Osteoblast (primary cell): ENCODE data around the gene GMCL2. TPM values are rescaled to one million over a fixed set of nuclear protein-coding genes. Genes with fewer than 3 reads are reported as not detected.

ENCODE experiments used
- DNase-seq: peaks from one replicate; pipeline ENCODE4 v3.0.0; 2011; ENCODE audit warnings: low spot score, mixed read lengths; ENCODE audit not compliant: insufficient read length; ENCODE audit errors: missing footprints
- H2AFZ ChIP-seq: 2 replicates; pipeline ENCODE4 v1.6.0; 2011; ENCODE audit warnings: mild to moderate bottlenecking, low read length
- H3K27ac ChIP-seq: 2 replicates; pipeline ENCODE4 v1.5.1; 2011; ENCODE audit warnings: mild to moderate bottlenecking, low read depth, low read length, moderate library complexity
- H3K27me3 ChIP-seq: 2 replicates; pipeline ENCODE4 v1.6.0; 2012; ENCODE audit warnings: mild to moderate bottlenecking, control low read depth, inconsistent platforms, low read length, moderate library complexity; ENCODE audit not compliant: insufficient read depth
- H3K36me3 ChIP-seq: 2 replicates; pipeline ENCODE4 v1.5.1; 2011; ENCODE audit warnings: mild to moderate bottlenecking, low read length, control low read depth, moderate library complexity; ENCODE audit not compliant: insufficient read depth
- H3K4me1 ChIP-seq: 2 replicates; pipeline ENCODE4 v1.5.1; 2011; ENCODE audit warnings: mild to moderate bottlenecking, low read length, control low read depth, moderate library complexity; ENCODE audit not compliant: insufficient read depth
- H3K4me2 ChIP-seq: 2 replicates; pipeline ENCODE4 v1.6.0; 2011; ENCODE audit warnings: mild to moderate bottlenecking, low read length; ENCODE audit not compliant: insufficient read depth
- H3K4me3 ChIP-seq: fragments of 200-600 bp; sonication (generic); 3 replicates; pipeline ENCODE4 v1.5.1; 2012; ENCODE audit warnings: mild to moderate bottlenecking, low read length, inconsistent platforms; ENCODE audit not compliant: insufficient read depth
- H3K79me2 ChIP-seq: 2 replicates; pipeline ENCODE4 v1.6.0; 2012; ENCODE audit warnings: mild to moderate bottlenecking, low read length, control low read depth, inconsistent platforms; ENCODE audit not compliant: insufficient read depth
- H3K9me3 ChIP-seq: 2 replicates; pipeline ENCODE4 v1.5.1; 2011; ENCODE audit warnings: low read depth, low read length, control low read depth
- H4K20me1 ChIP-seq: 2 replicates; pipeline ENCODE4 v1.6.0; 2012; ENCODE audit warnings: mild to moderate bottlenecking, low read length, control low read depth; ENCODE audit not compliant: insufficient read depth
- total RNA-seq: library from RNA; depleted of rRNA; stranded (reverse); fragments of >200 nt; gene quantifications from 2 replicates; pipeline ENCODE4 v1.2.3, GENCODE V29; 2012
- TF ChIP-seq, protein P1 (sequence below): IDR thresholded peaks from 2 replicates; pipeline ENCODE4 v1.5.1; 2011; ENCODE audit warnings: mild to moderate bottlenecking, low read depth, low read length, moderate library complexity; ENCODE audit errors: extremely low read depth

The GMCL2 gene
- total RNA-seq, 1 donor: not detected

DNA sequence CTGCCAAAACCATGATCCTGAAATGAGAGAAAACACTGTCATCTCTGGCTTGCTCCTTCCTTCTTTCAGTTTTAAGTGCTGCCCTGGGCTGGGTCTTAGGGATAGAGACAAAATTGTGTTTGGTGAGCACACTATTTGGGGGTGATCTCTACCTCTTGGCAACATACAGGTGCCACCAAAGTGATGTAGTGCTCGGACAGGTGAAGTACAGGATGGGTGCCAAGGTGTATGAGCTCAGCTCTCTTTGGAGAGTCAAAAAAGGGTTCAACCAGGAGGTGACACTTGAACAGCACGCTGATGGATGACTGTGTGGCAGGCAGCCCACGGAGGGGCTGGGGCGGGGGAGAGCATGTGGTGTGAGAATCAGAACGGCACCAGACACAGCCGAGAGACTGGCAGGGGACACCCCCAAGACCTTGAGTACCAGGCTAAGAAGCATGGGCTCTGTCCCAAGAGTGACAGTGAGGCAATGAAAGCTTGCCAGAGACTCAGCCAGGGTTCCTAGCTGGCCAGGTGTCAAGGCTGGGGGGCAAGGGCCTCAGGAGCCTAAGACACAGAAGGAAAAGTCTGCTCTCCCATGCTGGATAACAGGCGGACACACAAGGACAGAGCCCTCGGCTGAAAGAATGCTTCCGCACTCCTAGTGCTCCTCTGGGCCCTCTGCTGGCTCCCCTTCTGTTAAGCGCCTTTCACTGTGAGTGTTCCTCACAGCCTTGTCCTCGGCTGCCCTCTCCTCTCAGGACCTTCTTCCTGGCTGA lies 36.0 kb downstream of the GMCL2 start:
- Histone ChIP-seq H3K27ac (no peak overlapping the region), H2AFZ (no peak overlapping the region), H3K27me3 (no peaks in the 10 kb centered on the region), H3K79me2 (peaks cover 12% of the 10 kb centered on the region), H3K4me1 (peaks cover 8% of the 10 kb centered on the region), H4K20me1 (no peaks in the 10 kb centered on the region), H3K4me3 (no peak overlapping the region), H3K36me3 (peaks cover 52% of the 10 kb centered on the region), H3K4me2 (no peak overlapping the region), H3K9me3 (no peaks in the 10 kb centered on the region)
- peak; percentile 60 for DNase-seq
- TF ChIP-seq, protein P1, sequence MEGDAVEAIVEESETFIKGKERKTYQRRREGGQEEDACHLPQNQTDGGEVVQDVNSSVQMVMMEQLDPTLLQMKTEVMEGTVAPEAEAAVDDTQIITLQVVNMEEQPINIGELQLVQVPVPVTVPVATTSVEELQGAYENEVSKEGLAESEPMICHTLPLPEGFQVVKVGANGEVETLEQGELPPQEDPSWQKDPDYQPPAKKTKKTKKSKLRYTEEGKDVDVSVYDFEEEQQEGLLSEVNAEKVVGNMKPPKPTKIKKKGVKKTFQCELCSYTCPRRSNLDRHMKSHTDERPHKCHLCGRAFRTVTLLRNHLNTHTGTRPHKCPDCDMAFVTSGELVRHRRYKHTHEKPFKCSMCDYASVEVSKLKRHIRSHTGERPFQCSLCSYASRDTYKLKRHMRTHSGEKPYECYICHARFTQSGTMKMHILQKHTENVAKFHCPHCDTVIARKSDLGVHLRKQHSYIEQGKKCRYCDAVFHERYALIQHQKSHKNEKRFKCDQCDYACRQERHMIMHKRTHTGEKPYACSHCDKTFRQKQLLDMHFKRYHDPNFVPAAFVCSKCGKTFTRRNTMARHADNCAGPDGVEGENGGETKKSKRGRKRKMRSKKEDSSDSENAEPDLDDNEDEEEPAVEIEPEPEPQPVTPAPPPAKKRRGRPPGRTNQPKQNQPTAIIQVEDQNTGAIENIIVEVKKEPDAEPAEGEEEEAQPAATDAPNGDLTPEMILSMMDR: no peak

DNA sequence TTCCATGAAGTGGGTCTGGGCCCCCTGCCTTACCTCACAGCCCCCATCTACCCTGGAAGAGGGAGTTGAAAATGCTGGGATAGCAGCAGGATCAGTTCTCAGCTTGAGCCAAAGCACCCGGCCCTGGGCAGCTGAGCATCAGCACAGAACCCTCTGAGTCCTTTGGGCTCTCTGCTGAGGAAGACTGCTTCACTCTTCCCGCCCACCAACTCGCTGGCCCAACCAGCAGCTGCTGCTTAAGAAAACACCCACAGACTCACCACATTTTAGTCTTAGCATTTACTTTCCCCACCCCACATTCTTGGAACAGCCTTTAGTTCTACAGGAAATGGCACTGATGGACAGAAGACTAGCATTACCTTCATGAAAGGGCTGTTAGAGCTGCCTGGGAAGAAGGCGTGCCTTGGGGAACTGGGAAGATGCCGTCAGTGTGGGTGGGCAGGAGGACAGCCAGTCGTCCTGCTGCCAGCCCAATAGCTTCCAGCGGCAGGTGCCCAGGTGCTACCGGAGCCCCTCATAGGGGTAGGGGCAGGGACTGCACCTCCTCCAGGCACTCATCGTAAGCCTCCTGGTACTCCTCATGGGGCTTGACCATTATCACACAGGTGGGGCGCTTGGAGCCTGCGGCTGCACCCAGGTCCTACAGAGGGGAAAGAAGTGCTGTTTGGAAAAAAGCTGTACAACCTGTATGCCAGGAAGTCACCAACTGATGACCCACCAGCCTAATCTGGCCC lies 37.8 kb downstream of the GMCL2 start:
- Histone ChIP-seq H3K36me3 (peaks cover 52% of the 10 kb centered on the region), H3K4me3 (no peak overlapping the region), H3K79me2 (peaks cover 12% of the 10 kb centered on the region), H4K20me1 (no peaks in the 10 kb centered on the region), H3K27ac (no peak overlapping the region), H3K9me3 (no peaks in the 10 kb centered on the region), H3K4me2 (no peak overlapping the region), H3K4me1 (peaks cover 8% of the 10 kb centered on the region), H2AFZ (no peak overlapping the region), H3K27me3 (no peaks in the 10 kb centered on the region)
- peak; percentile 79 for DNase-seq
- TF ChIP-seq, protein P1: no peak

DNA sequence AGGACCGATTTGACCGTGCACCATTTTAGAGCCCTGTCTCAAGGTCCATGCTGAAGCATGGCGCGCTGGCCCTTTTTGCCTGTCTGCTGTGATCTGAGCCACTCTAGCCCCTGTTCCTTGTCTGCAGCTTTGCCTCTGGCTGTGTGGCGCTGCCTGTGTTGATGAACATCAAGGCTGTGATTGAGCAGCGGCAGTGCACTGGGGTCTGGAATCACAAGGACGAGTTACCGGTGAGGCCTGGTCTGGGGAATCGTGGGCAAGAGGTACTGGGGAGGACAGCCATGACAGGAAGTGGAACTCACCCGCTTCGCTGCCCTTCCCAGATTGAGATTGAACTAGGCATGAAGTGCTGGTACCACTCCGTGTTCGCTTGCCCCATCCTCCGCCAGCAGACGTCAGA lies 39.8 kb downstream of the GMCL2 start:
- H3K27me3 ChIP-seq: no peaks in the 10 kb centered on the region
- H3K4me1 ChIP-seq: peaks cover under 1% of the 10 kb centered on the region
- H3K4me2 ChIP-seq: no peak overlapping the region
- DNase-seq: no peak
- H4K20me1 ChIP-seq: no peaks in the 10 kb centered on the region
- H3K9me3 ChIP-seq: no peaks in the 10 kb centered on the region
- no peak overlapping the region for H3K4me3 ChIP-seq
- H3K27ac ChIP-seq: no peak overlapping the region
- peaks cover 64% of the 10 kb centered on the region for H3K36me3 ChIP-seq
- TF ChIP-seq, protein P1: no peak
- no peak overlapping the region for H2AFZ ChIP-seq
- peaks cover 2% of the 10 kb centered on the region for H3K79me2 ChIP-seq
